NK-92 treated with Interleukin-12 subunit alpha and Interleukin-12 subunit beta, amount 100 ng/mL, for 24 hours (cell line): ENCODE data around the gene ZBTB48.

Experiments used
- DNase-seq: peaks from one replicate; lab custom pipeline; 2025; lab: John Stamatoyannopoulos, UW

The ZBTB48 gene

DNA sequence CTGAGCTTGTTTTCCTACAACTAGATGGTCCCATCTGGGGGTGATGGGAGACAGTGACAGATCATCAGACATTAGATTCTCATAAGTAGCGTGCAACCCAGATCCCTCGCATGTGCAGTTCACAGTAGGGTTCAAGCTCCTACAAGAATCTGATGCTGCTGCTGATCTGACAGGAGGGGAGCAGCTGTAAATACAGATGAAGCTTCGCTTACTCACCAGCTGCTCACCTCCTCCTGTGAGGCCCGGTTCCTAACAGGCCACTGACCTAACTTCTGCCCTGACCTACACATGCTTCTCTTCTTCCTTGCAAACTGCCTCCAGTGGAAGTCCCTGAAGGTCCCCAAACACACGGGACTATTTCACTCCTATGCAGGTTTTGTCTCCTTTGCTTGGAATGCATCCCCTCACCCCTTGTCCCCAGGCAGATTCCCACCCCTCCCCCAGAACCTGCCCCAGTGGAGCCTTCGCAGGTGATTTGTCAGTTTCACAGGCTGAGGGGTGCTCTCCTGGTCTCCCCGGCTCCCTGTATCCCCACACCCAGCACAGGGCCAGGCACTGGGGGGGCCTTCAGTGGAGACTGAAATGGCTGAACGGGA is 5.7 kb upstream of the ZBTB48 start:
- no peak for DNase-seq

DNA sequence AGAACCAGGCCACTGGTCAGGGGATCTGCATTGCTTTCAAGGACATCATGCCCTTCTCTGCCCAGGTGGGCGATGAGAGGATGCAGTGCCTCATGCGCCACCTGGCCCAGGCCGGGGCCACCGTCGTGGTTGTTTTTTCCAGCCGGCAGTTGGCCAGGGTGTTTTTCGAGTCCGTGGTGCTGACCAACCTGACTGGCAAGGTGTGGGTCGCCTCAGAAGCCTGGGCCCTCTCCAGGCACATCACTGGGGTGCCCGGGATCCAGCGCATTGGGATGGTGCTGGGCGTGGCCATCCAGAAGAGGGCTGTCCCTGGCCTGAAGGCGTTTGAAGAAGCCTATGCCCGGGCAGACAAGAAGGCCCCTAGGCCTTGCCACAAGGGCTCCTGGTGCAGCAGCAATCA is 5.0 kb upstream of the ZBTB48 start:
- DNase-seq = no peak

DNA sequence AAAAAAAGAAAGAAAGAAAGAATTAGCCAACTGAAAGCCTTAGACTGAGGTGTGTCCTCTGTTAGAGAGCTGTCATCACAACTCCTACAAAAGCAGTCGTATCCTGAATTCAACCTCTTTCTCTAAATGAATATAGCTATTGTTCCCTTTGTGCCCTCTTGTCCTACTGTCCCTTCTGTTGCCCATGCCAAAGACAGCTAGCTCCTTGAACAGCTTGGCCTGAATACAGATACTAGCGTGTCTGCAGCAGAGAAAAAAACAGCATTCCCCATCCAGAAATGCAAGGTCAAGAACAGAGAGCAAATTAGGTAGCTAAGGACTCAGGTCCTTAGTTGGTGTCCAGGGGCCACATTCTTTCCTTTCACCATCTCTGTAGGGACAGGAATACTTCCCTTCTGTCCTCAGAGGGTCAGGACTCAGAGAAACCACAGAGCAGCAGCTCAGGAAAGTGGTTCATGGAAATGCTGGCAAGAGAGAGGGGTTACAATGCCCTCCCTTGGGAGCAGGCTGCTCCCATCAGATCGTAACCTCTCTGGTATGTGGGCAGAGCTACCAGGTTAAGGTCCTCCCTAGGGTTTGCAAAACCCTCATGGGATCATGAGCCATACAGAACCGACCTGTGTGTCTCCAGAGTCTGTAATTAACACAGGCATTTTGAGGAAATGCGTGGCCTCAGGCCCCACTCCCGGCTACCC is 1.8 kb upstream of the ZBTB48 start:
- DNase-seq = no peak

DNA sequence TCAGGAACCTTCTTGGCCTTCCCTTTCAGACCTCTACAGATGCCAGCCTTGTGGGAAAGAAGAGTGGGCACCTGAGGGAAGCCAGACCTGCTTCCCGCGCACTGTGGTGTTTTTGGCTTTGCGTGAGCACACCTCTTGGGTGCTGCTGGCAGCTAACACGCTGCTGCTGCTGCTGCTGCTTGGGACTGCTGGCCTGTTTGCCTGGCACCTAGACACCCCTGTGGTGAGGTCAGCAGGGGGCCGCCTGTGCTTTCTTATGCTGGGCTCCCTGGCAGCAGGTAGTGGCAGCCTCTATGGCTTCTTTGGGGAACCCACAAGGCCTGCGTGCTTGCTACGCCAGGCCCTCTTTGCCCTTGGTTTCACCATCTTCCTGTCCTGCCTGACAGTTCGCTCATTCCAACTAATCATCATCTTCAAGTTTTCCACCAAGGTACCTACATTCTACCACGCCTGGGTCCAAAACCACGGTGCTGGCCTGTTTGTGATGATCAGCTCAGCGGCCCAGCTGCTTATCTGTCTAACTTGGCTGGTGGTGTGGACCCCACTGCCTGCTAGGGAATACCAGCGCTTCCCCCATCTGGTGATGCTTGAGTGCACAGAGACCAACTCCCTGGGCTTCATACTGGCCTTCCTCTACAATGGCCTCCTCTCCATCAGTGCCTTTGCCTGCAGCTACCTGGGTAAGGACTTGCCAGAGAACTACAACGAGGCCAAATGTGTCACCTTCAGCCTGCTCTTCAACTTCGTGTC is 995 bp upstream of the ZBTB48 start:
- no peak for DNase-seq

DNA sequence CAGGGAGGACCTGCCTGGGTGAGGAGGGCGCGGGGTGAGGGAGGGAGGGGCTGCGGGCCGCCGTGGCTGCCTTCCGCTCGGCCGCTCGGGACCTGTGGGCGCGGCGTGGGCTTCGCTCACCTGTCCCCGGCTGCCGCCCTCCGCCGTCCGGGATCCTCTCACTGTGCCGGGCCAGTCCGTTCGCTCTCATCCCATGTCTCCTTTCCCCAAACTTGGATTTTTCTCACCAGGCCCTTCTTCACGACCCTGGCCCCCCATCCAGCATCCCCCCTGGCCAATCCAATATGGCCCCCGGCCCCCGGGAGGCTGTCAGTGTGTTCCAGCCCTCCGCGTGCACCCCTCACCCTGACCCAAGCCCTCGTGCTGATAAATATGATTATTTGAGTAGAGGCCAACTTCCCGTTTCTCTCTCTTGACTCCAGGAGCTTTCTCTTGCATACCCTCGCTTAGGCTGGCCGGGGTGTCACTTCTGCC is 362 bp downstream of the ZBTB48 start:
- DNase-seq = no peak

DNA sequence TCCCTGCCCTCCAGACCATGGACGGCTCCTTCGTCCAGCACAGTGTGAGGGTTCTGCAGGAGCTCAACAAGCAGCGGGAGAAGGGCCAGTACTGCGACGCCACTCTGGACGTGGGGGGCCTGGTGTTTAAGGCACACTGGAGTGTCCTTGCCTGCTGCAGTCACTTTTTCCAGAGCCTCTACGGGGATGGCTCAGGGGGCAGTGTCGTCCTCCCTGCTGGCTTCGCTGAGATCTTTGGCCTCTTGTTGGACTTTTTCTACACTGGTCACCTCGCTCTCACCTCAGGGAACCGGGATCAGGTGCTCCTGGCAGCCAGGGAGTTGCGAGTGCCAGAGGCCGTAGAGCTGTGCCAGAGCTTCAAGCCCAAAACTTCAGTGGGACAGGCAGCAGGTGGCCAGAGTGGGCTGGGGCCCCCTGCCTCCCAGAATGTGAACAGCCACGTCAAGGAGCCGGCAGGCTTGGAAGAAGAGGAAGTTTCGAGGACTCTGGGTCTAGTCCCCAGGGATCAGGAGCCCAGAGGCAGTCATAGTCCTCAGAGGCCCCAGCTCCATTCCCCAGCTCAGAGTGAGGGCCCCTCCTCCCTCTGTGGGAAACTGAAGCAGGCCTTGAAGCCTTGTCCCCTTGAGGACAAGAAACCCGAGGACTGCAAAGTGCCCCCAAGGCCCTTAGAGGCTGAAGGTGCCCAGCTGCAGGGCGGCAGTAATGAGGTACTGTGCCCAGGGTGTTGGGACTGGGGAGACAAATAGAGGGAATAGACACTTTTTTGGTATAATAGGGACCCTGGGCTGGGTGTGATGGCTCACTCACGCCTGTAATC is 1.0 kb downstream of the ZBTB48 start:
- DNase-seq = no peak

DNA sequence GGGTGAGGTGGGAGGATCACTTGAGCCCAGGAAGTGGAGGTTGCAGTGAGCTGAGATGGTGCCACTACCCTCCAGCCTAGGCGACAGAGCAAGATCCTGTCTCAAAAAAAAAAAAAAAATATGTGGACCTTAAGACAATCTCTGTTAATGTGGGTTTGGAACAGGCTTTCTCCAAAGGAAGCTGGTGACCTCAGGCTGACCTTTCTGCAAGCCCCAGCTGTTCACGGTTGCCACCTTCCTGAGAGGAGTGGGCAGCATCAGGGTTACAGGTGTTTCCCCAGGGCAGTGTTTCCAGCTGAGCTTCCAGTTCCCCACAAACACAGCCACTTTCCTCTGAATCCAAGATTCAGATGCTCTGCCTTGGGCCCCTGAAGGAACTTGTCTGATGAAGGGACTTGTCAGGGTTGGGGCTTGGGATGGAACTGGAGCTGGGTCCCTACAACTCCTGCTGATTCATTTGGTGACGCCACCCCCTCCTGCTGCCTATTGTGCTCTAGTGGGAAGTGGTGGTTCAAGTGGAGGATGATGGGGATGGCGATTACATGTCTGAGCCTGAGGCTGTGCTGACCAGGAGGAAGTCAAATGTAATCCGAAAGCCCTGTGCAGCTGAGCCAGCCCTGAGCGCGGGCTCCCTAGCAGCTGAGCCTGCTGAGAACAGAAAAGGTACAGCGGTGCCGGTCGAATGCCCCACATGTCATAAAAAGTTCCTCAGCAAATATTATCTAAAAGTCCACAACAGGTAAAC is 1.9 kb downstream of the ZBTB48 start:
- DNase-seq = no peak

DNA sequence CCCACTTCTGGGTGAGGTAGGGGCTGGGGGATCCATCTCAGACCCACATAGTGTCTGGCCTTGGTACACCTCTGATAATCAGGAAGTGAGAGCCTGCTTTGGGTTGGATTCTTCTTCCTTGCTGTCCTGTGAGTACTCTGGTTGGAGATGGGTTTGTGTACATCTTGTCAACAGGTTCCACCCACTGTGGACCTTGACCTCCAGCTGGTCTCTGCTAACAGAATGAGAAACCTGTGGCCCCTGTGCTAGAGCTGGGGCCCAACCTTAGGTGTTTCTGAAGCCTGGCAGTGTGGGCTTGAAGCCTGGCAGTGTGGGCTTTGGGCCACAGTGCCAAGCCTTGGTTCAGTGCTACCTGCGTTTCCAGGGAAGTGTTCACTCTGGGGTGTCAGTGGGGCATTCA is 2.6 kb downstream of the ZBTB48 start:
- DNase-seq = no peak

DNA sequence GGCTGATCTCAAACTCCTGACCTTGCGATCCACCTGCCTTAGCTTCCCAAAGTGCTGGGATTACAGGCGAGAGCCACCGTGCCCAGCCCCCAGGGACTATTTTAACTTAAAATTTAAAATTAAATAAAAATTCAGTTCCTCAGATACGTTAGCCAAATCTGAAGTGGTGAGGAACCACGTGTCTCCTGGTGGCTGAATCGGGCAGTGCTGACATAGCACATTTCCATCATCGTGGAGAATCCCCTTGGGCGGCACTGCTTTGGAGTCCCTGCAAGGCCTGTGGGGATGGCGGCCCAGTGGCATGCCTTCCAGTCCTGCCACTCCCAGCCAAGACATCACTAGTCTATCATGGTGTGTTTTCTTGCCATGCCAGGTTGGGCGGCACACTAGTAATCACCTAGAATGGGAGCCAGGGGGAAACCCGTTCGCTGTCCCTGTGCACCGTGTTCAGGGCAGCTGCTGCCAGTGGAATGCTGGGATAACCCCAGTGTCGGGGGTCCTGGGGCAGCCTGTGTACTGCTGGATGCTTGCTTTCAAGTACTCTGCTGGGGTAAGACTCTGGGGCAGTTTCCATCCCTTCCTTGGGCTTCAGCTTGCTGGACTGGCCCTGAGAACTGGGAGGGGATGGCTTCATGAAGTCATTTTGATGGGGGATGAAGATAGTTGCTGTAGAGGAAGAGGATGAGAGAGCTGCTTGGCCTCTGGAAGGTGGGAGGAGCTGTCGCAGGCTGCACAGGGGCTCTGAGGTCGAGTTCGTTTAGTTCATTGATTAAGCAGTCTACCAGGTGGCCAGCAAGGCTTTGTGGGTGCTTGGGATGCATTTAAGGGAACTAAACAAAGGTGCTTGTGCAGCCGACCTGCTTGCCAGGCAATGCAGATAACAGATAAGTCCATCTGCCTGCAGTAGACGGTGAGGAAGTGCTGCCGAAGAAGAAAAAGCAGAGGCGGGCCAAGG is 4.6 kb downstream of the ZBTB48 start:
- no peak for DNase-seq

DNA sequence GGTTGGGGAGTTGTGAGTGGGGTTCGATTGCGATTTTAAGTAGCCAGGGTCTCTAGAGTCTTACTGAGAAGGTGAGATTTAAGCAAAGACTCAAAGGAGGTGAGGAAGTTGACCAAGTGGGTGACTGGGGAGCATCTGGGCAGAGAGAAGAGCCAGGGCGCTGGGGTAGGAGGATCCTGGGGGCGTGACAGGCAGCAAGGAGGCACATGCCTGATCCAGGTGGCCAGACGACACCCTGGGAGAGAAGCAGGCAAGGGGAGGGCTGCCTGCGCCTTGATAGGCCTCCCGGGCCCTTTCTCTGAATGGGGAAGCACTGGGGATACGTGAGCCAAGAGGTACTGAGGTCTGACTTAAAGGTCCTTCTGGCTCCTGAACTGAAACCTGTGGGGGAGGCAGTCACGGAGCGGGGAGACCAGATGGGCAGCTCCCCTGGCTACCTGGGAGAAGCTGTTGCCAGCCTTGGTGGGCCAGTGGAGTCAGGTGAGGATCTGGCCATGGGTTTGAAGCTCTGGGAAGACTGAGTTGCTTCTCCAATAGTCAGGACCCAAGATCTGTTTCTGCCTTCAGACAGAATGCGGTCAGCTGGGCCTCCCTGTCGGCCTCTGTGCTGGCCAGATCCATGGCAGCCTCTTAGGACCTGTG is 5.4 kb downstream of the ZBTB48 start:
- no peak for DNase-seq

DNA sequence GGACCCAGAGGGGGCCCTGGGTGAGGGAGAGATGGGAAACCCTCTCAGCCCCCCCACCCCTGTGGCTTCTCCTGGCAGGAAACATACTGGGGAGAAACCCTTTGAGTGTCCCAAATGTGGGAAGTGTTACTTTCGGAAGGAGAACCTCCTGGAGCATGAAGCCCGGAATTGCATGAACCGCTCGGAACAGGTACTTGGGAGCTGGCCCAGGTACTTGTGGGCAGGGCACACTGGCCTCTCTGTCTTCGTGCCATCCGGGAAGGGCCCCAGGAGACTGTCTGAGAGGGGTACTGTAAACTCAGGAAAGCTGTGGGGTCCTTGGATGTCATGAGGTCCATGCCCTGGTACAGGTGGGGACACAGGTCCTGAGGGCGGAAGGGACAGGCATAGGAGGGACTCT is 6.0 kb downstream of the ZBTB48 start:
- DNase-seq = no peak

DNA sequence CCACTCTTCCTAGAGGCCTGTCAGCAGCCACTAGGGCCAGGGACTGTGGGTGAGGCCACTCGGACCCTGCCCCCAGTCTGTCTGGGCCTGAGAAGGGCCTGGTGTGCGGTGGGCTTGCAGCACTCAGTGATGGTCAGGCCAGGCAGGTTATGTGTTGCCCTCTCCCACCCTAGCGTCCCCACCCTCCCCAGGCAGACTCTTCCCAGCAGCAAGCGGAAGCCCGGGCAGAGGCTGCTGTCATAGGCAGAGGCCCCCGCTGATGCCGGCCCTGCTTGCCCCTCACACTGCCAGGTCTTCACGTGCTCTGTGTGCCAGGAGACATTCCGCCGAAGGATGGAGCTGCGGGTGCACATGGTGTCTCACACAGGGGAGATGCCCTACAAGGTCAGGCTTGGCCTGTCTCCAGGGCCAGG is 6.6 kb downstream of the ZBTB48 start:
- DNase-seq = no peak

DNA sequence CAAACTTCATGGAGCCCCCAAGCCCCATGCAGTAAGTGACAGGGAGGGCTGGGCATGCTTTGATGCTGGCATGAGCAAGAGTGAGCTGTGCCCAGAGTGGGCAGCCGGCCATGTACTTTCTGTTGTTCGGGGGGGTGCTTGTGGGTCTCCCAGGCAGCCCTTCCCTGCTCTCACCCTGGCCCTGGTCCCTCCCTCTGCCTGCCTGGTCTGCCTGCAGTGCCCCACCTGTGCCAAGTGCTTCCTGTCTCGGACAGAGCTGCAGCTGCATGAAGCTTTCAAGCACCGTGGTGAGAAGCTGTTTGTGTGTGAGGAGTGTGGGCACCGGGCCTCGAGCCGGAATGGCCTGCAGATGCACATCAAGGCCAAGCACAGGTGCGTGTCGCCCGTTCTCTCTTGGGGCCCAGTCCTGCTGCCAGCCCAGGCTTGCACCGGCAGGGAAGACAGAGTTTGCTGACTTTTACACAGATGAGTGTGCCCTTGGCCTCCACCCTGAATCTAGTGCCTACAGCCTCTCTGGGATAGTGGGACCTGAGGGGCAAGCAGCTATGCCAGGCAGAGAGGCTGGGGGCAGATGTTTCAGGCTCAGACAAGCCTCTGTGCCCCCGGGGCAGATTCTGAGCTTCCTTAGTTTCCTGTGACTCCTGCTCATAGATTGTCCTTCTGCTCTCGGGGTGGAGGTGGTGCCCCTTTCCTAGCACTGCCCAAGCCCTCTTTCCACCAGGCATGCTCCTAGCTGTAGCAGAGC is 7.6 kb downstream of the ZBTB48 start:
- DNase-seq = no peak

DNA sequence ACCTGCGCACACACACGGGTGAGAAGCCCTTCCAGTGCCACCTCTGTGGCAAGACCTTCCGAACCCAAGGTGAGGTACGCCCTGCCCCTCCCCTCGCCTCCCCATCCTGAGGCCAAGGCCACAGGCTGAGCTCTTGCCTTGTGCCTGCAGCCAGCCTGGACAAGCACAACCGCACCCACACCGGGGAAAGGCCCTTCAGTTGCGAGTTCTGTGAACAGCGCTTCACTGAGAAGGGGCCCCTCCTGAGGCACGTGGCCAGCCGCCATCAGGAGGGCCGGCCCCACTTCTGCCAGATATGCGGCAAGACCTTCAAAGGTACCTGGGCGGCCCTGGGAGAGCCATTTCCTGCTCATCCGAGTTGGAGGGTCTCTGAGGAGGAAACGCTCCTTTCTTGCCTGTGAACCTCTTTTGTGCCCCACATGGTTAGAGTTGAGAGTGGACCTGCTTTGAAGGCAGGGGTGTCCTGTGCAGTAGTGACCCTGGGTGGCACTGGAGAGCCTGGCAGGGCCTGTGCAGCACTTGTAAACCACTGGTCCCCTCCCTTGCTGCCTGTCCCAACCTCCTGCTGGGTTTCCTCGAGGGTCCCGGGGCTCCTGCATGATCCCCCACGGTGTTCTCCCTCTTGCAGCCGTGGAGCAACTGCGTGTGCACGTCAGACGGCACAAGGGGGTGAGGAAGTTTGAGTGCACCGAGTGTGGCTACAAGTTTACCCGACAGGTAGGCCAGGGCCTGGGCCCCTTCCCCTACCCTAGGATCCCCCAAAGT is 8.5 kb downstream of the ZBTB48 start:
- no peak for DNase-seq

DNA sequence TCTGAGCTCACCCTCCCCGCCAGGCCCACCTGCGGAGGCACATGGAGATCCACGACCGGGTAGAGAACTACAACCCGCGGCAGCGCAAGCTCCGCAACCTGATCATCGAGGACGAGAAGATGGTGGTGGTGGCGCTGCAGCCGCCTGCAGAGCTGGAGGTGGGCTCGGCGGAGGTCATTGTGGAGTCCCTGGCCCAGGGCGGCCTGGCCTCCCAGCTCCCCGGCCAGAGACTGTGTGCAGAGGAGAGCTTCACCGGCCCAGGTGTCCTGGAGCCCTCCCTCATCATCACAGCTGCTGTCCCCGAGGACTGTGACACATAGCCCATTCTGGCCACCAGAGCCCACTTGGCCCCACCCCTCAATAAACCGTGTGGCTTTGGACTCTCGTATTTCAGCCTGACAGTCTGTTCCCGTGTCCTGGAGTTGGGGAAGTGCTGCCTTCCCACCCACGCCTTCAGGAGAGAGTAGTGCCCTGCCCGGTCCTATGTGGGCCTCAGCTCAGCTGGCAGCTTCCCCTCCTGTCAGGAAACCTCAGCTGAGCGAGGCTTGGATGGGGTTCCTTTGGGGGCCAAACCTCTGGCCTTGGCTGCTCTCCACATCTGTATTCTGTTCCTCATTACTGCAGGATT is 9.2 kb downstream of the ZBTB48 start:
- no peak for DNase-seq

DNA sequence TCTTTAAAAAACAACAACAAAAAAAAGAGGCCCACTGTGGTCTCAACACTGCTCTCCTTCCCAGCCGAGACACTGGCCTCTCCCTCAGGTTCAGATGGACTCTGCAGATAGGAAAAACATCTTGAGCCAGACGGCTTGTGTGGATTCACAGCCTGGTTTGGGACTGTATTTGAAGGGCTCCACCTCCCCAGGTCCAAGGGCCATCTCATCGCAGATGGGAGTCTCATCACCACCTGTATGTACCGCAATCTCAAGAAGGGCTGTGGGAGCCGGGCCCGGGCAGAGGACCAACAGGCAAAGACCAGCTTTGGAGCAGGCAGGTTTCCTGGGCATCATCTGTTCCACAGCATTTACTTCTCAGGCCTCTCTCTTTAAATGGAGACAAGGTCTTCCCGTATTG is 10.3 kb downstream of the ZBTB48 start:
- no peak for DNase-seq

DNA sequence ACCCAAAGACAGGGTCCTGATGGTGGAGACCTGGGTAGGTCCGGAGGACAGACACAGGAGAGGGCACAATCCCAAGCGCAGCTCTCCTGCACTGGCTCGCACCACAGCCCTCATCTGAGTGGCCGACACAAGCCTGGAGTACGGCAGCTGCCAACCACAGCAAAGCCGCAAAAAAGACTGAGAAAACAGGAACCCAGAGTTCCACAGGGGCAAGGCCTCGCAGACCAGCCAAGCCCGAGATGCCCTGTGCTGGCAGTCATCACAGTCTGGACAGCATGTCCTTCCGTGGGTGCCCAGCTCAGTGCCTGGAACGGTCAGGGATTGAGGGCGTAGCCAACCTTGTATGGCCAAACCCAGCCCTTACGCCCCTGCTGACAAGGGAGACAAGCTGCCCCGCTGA is 11.4 kb downstream of the ZBTB48 start:
- no peak for DNase-seq

DNA sequence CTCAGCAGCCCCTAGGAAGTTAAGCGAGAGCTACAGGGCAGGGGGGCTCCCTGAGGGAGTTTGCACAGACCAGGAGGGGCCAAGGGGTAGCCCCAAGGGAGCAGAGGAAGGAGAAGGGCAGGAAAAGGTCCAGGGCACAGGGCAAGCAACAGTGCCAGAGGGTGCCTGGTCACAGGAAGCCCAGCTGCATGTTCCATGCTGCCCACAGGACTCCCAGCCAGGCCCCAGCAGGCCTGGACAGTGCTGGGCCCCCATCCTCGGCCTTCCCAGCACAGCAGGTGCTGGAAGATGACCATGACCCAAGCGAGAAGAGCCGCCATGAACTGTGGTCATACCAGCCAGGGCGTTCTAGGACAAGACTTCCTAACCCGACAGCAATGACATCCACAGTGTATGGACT is 11.8 kb downstream of the ZBTB48 start:
- no peak for DNase-seq
